KOPT-K1 (cell line): Measurements from ENCODE around the gene SIRT7.

Source experiments
- H3K27ac ChIP-seq: fragments of 200-600 bp; sonication (generic); 2 replicates; pipeline ENCODE4 v1.5.1; 2016; ENCODE audit warnings: antibody characterized with exemption, mild to moderate bottlenecking, low read depth, low read length; ENCODE audit not compliant: poor library complexity, severe bottlenecking
- H3K36me3 ChIP-seq: fragments of 200-600 bp; sonication (generic); 2 replicates; pipeline ENCODE4 v1.5.1; 2017; ENCODE audit warnings: antibody characterized with exemption, mild to moderate bottlenecking, low read length, moderate library complexity; ENCODE audit not compliant: insufficient read depth
- H3K9me3 ChIP-seq: fragments of 200-600 bp; sonication (generic); 2 replicates; pipeline ENCODE4 v1.5.1; 2017; ENCODE audit warnings: antibody characterized with exemption, low read length, mild to moderate bottlenecking; ENCODE audit not compliant: insufficient read depth, poor library complexity, severe bottlenecking

The SIRT7 gene

GRCh38 chr17:81910840-81911276, 7.1 kb downstream of the SIRT7 start:
- Histone ChIP-seq H3K27ac (peak overlapping the region; percentile 65), H3K36me3 (peaks cover 80% of the 10 kb centered on the region), H3K9me3 (no peaks in the 10 kb centered on the region)

DNA sequence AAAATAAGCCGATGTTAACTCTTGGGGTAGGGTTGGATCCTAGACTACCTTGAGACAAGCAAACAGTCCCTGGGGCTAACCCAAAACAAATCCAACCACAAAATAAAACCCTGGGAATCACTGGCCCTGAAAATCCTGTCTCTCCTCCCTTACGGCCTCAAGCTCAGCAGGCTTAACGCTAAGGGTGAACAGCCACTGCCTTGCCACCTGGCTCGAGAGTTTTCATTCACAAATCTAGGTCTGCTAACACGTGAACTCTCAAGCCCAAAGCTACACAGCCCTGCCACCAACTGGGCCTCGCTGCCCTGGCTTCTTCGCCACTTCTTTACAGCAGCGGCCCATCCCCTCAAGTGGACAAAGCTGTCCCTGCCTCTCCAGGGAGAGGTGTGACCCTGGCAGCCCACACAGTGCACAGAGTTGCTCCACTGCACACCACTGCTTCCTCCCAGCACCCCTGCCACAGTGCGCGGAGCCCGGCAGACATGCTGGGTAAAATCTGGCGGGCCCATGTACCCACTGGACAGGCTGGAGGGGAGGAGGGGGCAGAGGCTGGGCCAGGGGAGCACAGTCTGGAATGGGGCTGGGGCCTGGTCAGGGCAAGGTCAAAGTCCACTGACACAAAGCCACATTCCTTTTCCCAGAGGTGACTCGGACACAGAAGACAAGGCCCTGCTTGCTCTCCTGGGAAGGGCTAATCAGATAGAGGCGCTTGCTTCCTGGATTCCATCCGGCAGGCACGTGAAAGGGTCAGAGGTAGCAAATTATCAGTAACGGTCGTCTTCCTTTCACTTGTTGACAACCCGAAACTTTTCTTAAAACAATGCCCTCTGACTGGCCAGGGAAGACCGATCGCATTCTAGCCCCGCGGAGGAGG, 7.8 kb downstream of the SIRT7 start:
- Histone ChIP-seq H3K27ac (peak overlapping the region; percentile 65), H3K36me3 (peaks cover 80% of the 10 kb centered on the region), H3K9me3 (no peaks in the 10 kb centered on the region)

- H3K9me3 ChIP-seq: no peaks in the 10 kb centered on the region
- peaks cover 80% of the 10 kb centered on the region for H3K36me3 ChIP-seq
- no peak overlapping the region for H3K27ac ChIP-seq
These were observed 8.7 kb downstream of the SIRT7 start for GRCh38 chr17:81909231-81909630.

DNA sequence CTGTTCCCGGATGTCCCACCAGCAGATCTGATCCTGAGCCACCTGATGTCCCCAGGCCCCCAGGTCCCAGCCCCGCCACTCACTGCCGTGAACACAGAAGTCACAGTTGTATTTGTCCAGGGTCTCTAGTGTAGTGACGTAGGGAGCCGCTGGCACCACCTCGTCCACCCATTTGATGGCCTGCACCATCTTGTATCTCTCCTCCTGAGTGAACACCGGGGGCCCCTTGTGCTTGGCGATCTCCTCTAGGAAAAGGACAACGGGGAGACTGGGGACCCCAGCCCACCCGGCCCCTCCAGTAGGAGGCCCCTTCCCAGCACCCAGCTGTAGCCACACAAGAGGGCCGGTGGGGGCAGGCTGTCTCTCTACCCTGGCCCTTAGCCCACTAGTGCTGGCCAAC, 9.2 kb downstream of the SIRT7 start:
- Histone ChIP-seq H3K9me3 (no peaks in the 10 kb centered on the region), H3K36me3 (peaks cover 80% of the 10 kb centered on the region), H3K27ac (no peak overlapping the region)

DNA sequence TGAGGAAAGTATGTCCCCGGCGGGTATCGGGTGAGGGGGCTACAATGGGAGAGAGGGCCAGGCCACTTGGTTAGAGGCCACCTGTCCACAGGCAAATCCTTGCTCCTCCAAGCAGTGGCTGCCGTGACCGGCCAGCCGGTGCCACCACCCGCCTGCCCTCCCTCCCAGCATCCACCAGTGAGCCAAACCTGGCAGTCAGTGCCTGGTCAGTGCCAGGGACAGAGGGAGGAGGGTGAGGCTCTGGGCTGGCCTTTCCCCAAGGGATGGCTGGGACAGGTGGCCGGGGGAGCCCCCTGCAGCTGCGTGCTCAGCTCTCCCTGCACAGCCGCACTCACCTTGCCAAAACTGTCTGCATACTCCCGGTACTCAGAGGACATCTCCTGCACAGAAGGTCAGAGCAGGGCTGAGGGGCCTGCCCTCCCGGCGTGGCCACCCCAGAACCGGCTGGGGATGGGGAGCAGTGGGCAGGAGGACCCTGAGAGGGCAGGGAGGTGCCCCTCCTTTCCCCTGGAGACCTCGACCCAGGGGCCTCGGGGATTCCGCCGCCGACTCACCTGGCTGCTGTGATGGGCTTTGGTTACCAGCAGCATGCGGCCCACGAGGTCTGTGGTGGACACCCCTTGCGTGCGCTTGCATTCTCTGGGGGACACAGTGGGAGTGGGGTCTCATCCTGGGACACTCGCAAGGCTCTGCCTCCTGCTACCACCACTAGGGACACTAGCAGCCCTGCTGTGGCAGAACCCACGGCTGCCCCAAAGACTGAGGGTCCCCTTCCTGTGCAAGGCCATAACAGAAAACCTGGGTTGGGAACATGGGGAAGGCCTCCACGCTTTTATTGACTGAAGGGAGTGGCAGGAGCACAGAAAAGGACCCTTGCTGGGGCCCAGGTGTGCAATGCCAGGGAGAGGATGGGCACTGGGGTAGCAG, 10.5 kb downstream of the SIRT7 start:
- Histone ChIP-seq H3K36me3 (peaks cover 76% of the 10 kb centered on the region), H3K27ac (no peak overlapping the region), H3K9me3 (no peaks in the 10 kb centered on the region)

DNA sequence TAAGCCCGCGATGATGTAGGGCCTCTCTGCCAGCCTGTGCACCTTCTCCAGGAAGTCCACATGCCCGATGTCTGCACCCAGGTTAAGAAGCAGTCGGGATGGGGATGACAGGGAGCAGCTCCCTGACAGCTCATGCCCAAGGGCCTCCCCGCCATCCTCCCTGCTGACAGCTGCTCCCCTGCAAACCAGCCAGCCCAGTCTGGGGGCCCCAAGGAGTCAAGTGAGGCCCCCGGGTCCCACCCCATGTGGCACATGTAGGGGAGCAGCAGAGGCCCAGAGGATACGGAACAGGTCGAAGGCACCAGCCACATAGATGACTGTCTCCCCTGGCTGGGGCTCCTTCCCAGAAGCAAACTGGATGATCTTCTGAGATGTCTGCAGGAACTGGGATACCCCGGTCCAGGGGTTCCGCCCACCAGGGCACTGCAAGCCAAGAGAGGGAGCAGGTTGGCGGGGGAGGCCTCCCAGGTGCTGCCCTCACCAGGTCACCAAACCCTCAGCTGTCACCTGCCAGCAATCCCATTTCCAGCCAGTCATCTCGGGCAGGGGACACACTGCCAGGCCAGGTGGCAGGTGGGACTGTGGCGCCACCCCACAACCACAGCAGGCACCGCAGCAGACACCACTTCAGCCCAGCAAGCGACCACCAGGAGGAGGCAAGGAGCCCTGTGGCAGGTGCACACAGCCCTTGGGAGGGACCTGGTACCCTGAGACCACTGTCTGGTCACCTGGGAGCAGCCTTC, 11.3 kb downstream of the SIRT7 start:
- Histone ChIP-seq H3K27ac (no peak overlapping the region), H3K9me3 (no peaks in the 10 kb centered on the region), H3K36me3 (peaks cover 67% of the 10 kb centered on the region)

DNA sequence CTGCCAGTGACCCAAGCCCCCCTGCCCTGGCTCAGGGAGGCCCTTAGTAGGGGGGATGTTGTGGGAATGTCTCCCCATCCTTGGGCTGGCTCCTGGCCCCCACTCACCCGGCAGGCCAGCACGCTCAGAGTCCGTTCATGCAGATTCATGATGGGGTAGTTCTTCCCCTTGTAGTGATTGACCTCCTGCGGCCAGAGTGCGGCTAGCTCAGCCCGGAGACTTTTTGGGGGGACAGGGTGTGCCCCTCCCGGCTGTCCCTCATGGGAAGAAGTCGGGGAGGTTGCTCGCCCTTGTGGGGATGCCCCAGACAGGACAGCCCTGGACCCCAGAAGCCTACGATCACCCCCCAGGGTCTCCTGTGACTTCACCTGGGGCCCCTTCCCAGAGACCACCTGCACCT, 12.0 kb downstream of the SIRT7 start:
- Histone ChIP-seq H3K36me3 (peaks cover 71% of the 10 kb centered on the region), H3K27ac (no peak overlapping the region), H3K9me3 (no peaks in the 10 kb centered on the region)

GRCh38 chr17:81905424-81905875, 12.5 kb downstream of the SIRT7 start:
- Histone ChIP-seq H3K27ac (no peak overlapping the region), H3K36me3 (peaks cover 76% of the 10 kb centered on the region), H3K9me3 (no peaks in the 10 kb centered on the region)

GRCh38 chr17:81904600-81905423, 13.2 kb downstream of the SIRT7 start:
- H3K9me3 ChIP-seq: no peaks in the 10 kb centered on the region
- no peak overlapping the region for H3K27ac ChIP-seq
- peaks cover 82% of the 10 kb centered on the region for H3K36me3 ChIP-seq

DNA sequence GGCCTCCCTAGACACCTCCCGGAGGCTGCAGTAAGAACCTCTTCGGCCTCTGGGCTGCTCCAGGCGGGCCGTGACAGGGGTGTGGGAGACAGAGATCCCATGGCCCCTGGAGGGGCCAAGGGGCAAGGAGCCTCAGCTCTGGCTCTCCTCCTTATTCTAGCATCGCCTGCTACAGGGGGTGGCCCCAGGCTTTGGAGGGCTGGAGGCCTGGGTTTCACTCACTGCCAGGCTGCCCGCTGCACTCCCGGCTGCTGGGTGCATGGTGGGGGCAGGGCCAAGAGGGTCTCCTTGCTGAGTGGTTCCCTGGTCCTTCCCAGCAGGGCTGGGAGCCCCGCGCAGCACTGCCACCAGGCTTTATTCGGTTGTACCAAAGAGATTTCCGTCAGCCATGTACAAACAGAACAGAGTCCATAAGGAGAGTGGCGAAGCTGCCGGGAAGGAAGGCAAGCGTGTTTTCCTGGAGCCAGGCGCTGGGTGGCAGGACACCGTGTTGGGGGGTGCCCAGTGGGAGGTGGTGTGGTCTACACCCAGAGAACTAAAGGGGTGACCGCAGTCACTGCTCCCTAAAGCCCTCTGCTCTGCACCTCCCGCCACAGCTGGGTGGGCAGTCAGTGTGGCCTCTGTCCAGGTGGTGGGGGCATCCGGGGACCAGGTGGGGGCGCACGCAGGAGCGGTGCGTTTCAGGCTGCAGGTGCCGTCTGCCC, 13.9 kb downstream of the SIRT7 start:
- H3K27ac ChIP-seq: no peak overlapping the region
- peaks cover 85% of the 10 kb centered on the region for H3K36me3 ChIP-seq
- H3K9me3 ChIP-seq: no peaks in the 10 kb centered on the region

GRCh38 chr17:81903415-81903831, 14.6 kb downstream of the SIRT7 start:
- peaks cover 85% of the 10 kb centered on the region for H3K36me3 ChIP-seq
- no peaks in the 10 kb centered on the region for H3K9me3 ChIP-seq
- no peak overlapping the region for H3K27ac ChIP-seq

- no peaks in the 10 kb centered on the region for H3K9me3 ChIP-seq
- no peak overlapping the region for H3K27ac ChIP-seq
- peaks cover 85% of the 10 kb centered on the region for H3K36me3 ChIP-seq
These were observed 15.1 kb downstream of the SIRT7 start for GRCh38 chr17:81902653-81903414.

GRCh38 chr17:81902023-81902652, 15.8 kb downstream of the SIRT7 start, which contains the start of gene NPB:
TSS of gene NPB (plus strand) at chr17:81902238. CDS start at chr17:81902278, 40 bp downstream.
- Histone ChIP-seq H3K9me3 (no peaks in the 10 kb centered on the region), H3K27ac (no peak within 1 kb of the TSS), H3K36me3 (peaks cover 85% of the 10 kb centered on the region)
